ENCODE results near the gene LCT.

Gene LCT

DNA sequence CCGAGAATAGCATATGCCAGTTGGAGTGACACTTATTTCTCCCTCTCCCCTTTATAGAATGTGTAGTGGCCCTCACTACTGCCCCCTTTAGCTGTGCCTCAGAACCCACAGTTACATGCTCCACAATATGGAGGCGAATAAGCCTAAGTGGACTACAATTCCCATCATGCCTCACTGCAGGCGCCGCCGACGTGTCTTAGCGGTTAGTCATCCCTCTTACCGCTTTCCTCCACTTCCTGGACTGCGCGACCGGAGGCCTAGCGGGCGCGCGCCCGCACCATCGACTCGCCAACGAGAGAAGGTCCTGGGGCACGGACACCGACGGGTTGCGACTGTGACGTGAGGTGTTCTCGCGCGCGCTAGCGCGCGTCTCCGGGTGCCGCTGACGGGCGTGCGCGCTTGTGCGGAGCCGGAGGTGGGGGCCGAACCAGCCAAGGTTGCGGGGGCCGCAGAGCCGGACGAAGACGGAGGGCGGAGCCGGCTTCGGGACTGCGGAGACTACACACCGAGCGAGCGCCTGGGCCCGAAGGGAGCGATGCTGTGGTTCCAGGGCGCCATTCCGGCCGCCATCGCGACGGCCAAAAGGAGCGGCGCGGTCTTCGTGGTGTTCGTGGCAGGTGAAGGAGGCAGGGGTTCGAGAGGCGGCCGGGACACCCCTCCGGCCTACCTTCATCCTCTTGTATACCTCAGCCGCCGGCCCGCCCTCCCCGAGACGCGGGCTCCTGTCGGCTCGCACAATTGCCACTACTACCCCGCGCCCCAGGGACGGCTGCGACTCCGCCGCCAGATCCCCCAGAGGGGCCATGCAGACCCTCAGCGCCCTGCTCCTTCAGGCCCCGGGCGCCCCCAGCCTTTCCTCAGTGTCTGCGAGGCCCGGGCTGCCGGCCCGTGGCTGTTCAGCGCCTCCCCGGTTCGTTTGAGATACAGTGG, 95.3 kb downstream of the LCT start, which contains the start of gene UBXN4 (continued):
- TF ChIP-seq ZNF223 (tag by site-specific recombination; IDR thresholded peaks at IDR 0.05) (no peak), ZSCAN16 (tag by site-specific recombination; IDR thresholded peaks at IDR 0.05) (no peak), ZBTB20 (tag by site-specific recombination; IDR thresholded peaks at IDR 0.05) (peak; percentile 61; the same call in 1 of the 2 replicates), ZNF561 (tag by site-specific recombination; IDR thresholded peaks at IDR 0.05; ENCODE audit: borderline replicate concordance) (no peak), SETDB1 (IDR thresholded peaks at IDR 0.05; ENCODE audit: insufficient read length, low read length) (no peak), GLI2 (tag by site-specific recombination; IDR thresholded peaks at IDR 0.05; ENCODE audit: borderline replicate concordance, low read depth) (no peak), SCRT2 (tag by site-specific recombination; IDR thresholded peaks at IDR 0.05) (no peak), ZNF792 (tag by site-specific recombination; IDR thresholded peaks at IDR 0.05) (no peak), ZNF335 (tag by site-specific recombination; conservative IDR thresholded peaks at IDR 0.05) (peak; percentile 74), KLF7 (tag by site-specific recombination; IDR thresholded peaks at IDR 0.05; ENCODE audit: borderline replicate concordance) (no peak), ZNF37A (tag by site-specific recombination; IDR thresholded peaks at IDR 0.05) (no peak), ZNF660 (tag by site-specific recombination; IDR thresholded peaks at IDR 0.05) (0 out of 2 replicates have a peak, but pooled peaks have one; percentile 12), SP3 (tag by site-specific recombination; IDR thresholded peaks at IDR 0.05) (peak; percentile 51), MEIS1 (CRISPR knock-in tag; IDR thresholded peaks at IDR 0.05; ENCODE audit: borderline replicate concordance) (no peak), ZNF169 (tag by site-specific recombination; IDR thresholded peaks at IDR 0.05) (no peak), ZSCAN18 (tag by site-specific recombination; IDR thresholded peaks at IDR 0.05) (no peak), OVOL3 (tag by site-specific recombination; IDR thresholded peaks at IDR 0.05) (no peak), ZBTB1 (tag by site-specific recombination; IDR thresholded peaks at IDR 0.05) (no peak), ELK4 (IDR thresholded peaks at IDR 0.05; ENCODE audit: borderline replicate concordance, low read depth, low read length) (no peak), ZFHX2 (tag by site-specific recombination; conservative IDR thresholded peaks at IDR 0.05) (peak; percentile 43), ZNF423 (tag by site-specific recombination; IDR thresholded peaks at IDR 0.05) (no peak), ZNF76 (tag by site-specific recombination; IDR thresholded peaks at IDR 0.05; ENCODE audit: borderline replicate concordance, low read depth) (peak; percentile 94), ZBTB7A (tag by site-specific recombination; IDR thresholded peaks at IDR 0.05; ENCODE audit: low read depth) (no peak)
- TF ChIP-seq, protein P1, sequence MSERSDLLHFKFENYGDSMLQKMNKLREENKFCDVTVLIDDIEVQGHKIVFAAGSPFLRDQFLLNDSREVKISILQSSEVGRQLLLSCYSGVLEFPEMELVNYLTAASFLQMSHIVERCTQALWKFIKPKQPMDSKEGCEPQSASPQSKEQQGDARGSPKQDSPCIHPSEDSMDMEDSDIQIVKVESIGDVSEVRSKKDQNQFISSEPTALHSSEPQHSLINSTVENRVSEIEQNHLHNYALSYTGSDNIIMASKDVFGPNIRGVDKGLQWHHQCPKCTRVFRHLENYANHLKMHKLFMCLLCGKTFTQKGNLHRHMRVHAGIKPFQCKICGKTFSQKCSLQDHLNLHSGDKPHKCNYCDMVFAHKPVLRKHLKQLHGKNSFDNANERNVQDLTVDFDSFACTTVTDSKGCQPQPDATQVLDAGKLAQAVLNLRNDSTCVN (tag by site-specific recombination; optimal IDR thresholded peaks at IDR 0.05), result peak; percentile 99

DNA sequence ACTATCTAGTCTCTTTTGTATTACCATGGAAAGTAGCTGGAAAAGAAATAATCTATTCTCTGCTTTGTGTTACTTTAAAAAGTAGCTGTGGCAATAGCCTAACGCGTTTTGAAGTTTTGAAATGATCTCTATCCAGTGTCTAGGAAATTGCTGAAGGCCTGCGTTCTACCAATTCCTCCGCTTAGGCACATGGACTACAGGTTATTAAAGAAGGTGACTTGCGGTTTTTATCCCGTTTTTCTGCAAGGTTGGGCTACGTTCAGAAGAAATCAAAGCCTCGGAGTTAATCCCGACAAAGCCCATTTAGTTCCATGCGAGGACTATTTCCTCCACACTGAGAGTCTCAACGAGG, 96.0 kb downstream of the LCT start:
- Histone ChIP-seq H3K27ac (ENCODE audit: extremely low read depth, low read depth, low read length) (no peak overlapping the region), H3K9me3 (ENCODE audit: control insufficient read depth, insufficient read depth, low read depth, low read length) (no peaks in the 10 kb centered on the region), H3K4me3 (ENCODE audit: low read depth, low read length) (no peak overlapping the region), H3K4me1 (ENCODE audit: control insufficient read depth, insufficient read depth, low read length) (peaks cover 8% of the 10 kb centered on the region; the same call in 1 of the 2 replicates), H3K36me3 (ENCODE audit: control insufficient read depth in 2 of 2, insufficient read depth in 1 of 2, low read length in 2 of 2) (peaks cover 5 to 11% of the 10 kb centered on the region in 2 experiments; a peak in 2 of 3 replicates)
- ChIA-PET POLR2A (interaction anchor here (0.7 kb wide), 1 partner anchor 698 kb away, joined by 6 read pairs; no protein-coding TSS in a partner anchor), CTCF (interaction anchor here (0.8 to 1.1 kb wide), 4 partner anchors 13 to 56 kb away, joined by 3 to 4 read pairs (median 3); no protein-coding TSS in a partner anchor)
- TF ChIP-seq ZNF830 (tag by site-specific recombination; IDR thresholded peaks at IDR 0.05; ENCODE audit: low read depth), result no peak
- no peak for TF ChIP-seq WT1 (tag by site-specific recombination; IDR thresholded peaks at IDR 0.05)
- no peak for TF ChIP-seq SP7 (tag by site-specific recombination; IDR thresholded peaks at IDR 0.05)
- TF ChIP-seq KLF8 (tag by site-specific recombination; IDR thresholded peaks at IDR 0.05), result no peak
- no peak for TF ChIP-seq ZBTB20 (tag by site-specific recombination; IDR thresholded peaks at IDR 0.05)
- TF ChIP-seq ZNF626 (tag by site-specific recombination; IDR thresholded peaks at IDR 0.05), result no peak
